GM21619 (cell line): ENCODE measurements around the gene KAT7.
"Not testable (repeated sequence)": the region's sequence is repeated elsewhere in the genome, so short reads cannot be mapped to it uniquely, and the experiment has no call there.

Experiments
- ATAC-seq: cut with Tn5 transposase; IDR thresholded peaks from one replicate; pipeline ENCODE4 v1.9.1; 2021; ENCODE audit not compliant: unreplicated experiment

The KAT7 gene

DNA sequence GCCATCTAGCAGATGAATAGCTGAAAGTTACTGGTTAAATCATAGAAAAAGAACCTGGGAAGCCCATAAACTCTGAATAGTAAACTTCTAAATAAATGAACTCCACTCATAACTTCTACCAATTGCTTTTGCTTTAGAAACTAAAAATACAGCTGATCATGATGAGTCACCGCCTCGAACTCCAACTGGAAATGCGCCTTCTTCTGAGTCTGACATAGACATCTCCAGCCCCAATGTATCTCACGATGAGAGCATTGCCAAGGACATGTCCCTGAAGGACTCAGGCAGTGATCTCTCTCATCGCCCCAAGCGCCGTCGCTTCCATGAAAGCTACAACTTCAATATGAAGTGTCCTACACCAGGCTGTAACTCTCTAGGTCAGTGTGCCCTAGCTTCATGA, 9.7 kb downstream of the KAT7 start:
- no peak for ATAC-seq

GRCh38 chr17:49798738-49799137, 10.3 kb downstream of the KAT7 start:
- no peak for ATAC-seq

DNA sequence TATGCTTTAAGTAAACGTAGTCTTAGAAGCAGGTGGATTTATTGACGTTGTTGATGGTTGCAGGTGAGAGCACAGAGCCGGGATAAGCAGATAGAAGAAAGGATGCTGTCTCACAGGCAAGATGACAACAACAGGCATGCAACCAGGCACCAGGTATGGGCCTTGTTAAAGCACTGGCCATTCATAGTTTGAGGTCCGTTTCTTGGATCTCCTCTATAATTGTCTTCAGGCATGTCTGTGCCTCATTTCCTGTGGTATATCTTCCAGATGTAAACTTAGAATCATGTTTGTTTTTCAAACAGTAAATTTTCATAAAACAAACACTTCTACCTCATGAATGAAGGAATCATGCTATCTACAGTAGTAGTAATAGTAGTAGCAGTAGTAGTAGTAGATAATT, 20.6 kb downstream of the KAT7 start:
- ATAC-seq = no peak

GRCh38 chr17:49814781-49815529, 26.5 kb downstream of the KAT7 start:
- ATAC-seq = no peak

DNA sequence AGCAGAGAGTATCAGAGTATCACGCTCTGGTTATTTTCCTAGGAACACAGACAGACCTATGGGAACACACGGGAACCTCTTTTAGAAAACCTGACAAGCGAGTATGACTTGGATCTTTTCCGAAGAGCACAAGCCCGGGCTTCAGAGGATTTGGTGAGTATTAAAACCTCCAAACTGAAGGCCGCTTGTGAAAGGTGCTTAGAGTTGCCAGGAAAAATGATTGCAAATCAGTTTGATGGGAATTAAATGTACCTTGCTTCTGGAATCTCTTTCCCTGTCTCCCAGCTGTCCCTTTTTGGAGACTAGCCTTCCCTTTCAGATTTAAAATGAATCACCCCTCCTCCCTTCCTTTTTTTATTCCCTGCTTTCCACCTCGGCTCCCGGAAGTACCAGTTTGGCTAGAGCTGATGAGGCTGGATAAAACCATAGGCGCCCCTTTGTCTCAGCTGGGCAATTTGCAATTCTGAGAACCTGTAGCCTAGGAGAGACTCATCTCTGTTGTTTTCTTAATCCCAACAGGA, 27.3 kb downstream of the KAT7 start:
- no peak for ATAC-seq

DNA sequence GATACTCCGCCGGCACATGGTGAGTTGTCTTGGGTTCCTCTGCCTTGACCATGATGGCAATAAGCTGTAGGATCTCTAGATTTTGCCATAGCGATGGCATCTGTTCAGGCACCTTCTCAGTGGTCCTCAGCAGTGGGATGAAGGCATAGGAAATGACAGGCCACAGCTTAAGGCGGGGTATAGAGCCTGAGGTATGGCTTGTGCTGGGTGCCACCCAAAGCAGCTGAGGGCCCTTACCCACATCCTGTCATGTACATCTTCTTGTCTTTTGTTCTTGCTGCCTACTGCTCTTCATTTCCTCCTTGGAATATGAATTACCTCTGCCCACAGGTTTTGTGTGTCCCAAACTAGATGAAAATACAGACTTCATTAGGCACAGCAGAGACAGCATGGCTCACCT, 29.5 kb downstream of the KAT7 start:
- ATAC-seq = no peak

GRCh38 chr17:49819138-49819537, 30.7 kb downstream of the KAT7 start:
- ATAC-seq = no peak

GRCh38 chr17:49819651-49820050, 31.2 kb downstream of the KAT7 start:
- no peak for ATAC-seq

- no peak for ATAC-seq
Measured at GRCh38 chr17:49820773-49821172, 32.3 kb downstream of the KAT7 start.

DNA sequence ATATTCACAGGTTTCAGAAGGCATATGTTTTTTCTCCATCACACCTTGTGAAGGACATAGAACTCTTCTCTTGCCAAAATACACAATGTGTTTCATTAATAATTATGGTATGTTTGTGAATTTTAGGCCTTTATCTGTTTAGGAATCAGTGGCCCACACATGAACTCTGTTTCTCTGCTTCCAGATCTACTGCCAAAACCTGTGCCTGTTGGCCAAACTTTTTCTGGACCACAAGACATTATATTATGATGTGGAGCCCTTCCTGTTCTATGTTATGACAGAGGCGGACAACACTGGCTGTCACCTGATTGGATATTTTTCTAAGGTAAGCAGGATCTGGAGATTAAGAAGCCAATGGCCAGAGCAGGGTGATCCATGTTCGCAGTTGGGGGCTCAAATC, 33.0 kb downstream of the KAT7 start:
- ATAC-seq = no peak

GRCh38 chr17:49821916-49822315, 33.4 kb downstream of the KAT7 start:
- ATAC-seq = no peak

DNA sequence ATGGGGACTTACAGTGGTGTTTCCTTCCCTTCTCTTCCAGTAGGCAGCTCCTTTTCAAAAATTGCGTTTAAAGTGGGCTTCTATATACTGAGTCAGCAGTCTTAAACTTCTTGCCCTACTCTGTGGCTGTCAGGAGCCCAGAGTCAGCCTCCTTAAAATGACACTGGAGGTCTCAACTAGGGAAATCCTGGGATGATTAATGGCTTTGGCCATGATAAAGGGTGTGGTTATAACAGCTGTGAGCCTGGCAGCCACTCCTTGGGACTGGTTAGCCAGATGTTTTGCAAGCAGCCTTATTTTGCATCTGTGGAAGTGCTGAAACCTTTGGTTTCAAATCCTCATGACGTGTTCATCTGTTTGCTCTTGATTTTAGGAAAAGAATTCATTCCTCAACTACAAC, 34.3 kb downstream of the KAT7 start:
- ATAC-seq = no peak

- no peak for ATAC-seq
Measured at GRCh38 chr17:49823614-49824013, 35.1 kb downstream of the KAT7 start.

DNA sequence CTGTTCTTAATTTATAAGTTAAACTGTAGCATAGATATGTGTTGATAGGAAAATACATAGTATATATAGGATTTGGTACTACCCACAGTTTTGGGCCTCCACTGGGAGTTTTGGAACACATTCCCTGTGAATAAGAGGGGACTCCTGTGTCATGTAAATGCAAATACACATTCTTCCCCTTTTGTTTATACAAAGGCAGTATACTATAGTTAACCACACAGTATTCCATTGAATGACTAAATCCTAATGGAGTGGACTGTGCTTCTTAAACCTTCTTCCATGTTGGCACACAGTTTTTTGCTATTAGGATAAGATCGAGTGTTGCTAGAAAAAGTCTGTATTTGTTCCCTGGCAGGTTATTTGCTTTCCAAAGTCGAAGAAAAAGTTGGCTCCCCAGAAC, 37.2 kb downstream of the KAT7 start:
- ATAC-seq = no peak

GRCh38 chr17:49828325-49828724, 39.8 kb downstream of the KAT7 start:
- ATAC-seq = not testable (repeated sequence)

GRCh38 chr17:49829026-49829425, 40.5 kb downstream of the KAT7 start:
- no peak for ATAC-seq

DNA sequence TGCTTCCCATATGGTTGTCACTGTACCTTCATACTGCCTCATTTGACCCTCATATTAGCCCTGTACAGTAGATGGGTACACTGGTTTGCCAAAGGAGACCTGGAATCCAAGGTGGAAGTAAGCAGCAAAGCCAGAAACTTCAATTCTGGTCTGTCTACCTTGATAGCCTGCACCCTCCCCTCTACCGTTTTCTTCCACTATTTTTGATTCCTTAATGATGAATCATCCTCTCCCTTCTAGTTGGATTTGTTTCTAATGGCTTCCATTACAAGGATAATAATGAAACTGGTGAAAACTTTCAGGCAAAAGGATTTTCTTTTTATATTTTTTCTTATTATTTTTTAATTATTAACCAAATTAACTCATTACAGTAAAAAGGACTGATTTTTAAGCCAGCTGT, 42.1 kb downstream of the KAT7 start:
- ATAC-seq = no peak

DNA sequence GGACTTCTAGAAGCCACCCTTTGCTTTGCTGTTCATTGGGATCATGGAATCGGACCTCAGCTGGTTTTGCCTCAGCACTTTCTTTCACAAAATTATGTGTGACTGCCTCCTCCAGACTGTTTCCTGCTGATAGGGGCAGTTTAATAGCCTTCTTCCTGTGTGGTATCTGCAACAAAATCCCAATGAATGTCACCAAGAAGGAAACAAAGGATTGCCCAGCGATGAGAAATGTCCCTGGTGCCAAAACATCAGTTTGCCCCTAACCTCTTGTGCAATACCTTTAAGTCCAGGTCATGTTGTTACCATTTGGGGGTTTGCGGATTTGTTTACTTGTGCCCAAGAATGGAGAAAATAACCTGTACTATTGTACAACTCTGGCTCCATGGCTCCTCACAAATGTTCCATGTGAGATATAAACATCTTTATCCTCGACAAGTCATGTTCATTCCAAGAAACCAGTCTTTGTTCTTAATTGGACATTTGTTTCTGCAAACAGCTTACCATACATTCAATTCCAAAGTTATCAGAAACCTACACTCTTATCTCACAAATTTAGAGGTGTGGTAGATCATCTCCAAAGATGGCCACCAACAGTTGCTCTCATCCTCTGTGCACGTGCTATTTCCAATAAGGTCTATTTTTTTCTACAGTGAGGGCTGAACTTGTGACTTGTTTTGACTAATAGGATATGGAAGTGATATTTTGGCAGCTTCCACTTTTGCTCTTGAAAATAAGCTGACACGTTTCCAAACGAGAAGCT, 44.5 kb downstream of the KAT7 start:
- no peak for ATAC-seq

- ATAC-seq = no peak
Measured at GRCh38 chr17:49834118-49834743, 45.8 kb downstream of the KAT7 start.

DNA sequence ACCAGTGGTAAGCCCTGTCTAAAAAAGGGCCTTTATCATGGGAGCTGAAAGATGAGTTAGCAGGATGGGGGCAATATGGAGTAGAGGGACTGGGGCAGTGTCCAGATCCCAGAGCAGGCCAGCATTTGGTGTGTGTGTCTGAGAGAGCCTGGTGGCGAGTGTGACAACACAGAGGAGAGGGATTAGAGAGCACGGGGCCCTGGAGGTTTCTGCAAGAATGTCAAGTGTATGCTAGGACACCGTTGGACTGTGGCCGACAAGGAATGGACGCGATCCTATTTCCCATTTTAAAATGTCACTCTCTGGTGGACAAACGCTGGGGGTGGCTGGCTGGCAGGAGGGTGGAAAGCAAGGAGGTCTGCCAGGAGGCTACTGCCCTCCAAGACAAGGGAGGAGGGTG, 47.0 kb downstream of the KAT7 start:
- ATAC-seq = no peak

GRCh38 chr17:49836111-49837030, 47.9 kb downstream of the KAT7 start:
- no peak for ATAC-seq
